NCI-H460 (cell line): Measurements from ENCODE around the gene TSC22D4. TPM values are rescaled to one million over a fixed set of nuclear protein-coding genes. Genes with fewer than 3 reads are reported as not detected.

Experiments
- DNase-seq: peaks from one replicate; pipeline ENCODE4 v3.0.0-alpha.2; 2016; ENCODE audit warnings: low read depth; ENCODE audit errors: extremely low read depth
- total RNA-seq: library from RNA; depleted of rRNA; stranded (reverse); fragments of >200 nt; shearing (Covaris generic); gene quantifications from 2 replicates; pipeline ENCODE4 v1.2.3, GENCODE V29; 2014; rRNA removed

Gene TSC22D4
- total RNA-seq, 1 experiment from 2014 or later: 28.2 TPM

DNA sequence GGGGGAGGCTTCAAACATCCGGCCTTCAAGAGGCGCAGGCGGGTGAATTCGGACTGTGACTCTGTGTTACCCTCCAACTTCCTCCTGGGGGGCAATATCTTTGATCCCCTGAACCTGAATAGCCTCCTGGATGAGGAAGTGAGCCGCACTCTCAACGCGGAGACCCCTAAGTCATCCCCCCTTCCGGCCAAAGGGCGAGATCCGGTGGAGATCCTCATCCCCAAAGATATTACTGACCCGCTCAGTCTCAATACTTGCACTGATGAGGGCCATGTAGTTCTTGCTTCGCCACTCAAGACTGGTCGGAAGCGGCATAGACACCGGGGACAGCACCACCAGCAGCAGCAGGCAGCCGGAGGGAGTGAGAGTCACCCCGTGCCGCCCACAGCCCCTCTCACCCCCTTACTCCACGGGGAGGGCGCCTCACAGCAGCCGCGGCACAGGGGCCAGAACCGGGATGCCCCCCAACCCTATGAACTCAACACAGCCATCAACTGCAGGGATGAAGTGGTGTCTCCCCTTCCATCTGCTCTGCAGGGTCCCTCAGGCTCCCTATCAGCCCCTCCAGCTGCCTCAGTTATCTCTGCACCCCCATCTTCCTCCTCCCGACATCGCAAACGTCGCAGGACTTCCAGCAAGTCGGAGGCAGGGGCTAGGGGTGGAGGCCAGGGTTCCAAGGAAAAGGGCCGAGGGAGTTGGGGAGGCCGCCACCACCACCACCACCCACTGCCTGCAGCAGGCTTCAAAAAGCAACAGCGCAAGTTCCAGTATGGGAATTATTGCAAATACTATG lies 48.3 kb downstream of the TSC22D4 start:
- DNase-seq: no peak

DNA sequence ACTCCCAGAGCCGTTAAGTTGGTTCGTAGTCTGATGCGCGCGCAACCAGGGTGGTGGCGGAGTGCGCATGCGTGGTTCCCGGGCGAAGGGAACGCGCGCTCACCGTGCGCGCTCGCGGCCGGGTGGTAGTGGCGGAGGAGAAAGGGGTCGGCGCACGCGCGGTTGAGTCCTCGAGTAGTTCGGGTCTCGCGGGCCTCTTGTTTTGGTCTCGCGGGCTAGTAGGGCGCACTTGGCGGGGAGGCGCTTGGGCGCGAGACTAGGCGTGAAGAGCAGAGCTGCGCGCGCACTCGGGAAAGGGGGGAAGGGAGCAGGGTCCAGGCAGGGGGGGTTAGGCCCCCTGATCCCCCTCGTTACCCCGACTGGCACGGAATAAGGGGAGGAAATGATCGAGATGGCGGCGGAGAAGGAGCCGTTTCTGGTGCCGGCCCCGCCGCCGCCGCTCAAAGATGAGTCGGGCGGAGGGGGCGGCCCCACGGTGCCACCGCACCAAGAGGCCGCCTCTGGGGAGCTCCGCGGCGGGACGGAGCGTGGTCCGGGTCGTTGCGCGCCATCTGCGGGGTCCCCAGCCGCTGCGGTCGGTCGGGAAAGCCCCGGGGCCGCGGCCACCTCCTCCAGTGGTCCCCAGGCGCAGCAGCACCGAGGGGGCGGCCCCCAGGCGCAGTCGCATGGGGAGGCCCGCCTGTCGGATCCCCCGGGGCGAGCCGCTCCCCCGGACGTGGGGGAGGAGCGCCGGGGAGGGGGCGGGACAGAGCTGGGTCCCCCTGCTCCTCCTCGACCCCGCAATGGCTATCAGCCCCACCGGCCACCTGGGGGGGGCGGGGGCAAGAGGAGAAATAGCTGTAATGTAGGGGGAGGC lies 49.1 kb downstream of the TSC22D4 start, which contains the start of gene MEPCE:
Gene MEPCE, plus strand, starts transcription at position 195 of the 856 bp plus-strand sequence. Its CDS starts 188 bp downstream, at position 383.
- DNase-seq: peak; percentile 95

DNA sequence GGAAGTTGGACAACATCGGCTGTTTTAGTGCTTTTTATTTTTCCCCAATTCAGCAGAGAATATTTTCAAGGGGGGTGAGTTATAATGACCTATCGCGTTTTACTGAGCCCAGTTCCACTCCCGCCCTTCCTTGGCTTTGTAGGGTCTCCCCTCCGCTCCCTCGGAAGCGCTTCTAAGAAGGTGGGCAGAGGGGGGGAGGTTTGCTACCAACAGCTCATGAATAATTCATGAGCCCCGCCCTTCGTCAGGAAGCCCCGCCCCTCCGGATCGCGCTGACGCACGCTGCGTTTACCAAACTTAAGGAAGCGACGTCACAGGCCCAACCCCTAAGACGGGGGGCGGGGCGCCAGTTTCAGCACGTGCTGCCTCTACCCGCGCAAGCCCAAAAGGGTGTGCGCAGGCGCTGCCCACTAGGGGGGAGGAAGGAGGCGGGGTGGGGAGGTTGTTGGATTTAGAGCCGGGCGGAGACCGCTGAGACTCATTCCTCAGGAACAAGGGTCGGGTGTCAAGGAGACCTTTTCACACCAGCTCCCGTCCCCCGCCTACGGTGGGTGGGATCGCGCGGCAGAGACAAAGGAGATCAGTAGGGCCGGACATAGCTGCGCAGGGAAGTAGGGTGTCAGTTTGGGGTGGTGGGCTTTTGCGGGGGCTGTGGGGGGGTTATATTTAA lies 49.9 kb downstream of the TSC22D4 start:
- DNase-seq: peak; percentile 100

DNA sequence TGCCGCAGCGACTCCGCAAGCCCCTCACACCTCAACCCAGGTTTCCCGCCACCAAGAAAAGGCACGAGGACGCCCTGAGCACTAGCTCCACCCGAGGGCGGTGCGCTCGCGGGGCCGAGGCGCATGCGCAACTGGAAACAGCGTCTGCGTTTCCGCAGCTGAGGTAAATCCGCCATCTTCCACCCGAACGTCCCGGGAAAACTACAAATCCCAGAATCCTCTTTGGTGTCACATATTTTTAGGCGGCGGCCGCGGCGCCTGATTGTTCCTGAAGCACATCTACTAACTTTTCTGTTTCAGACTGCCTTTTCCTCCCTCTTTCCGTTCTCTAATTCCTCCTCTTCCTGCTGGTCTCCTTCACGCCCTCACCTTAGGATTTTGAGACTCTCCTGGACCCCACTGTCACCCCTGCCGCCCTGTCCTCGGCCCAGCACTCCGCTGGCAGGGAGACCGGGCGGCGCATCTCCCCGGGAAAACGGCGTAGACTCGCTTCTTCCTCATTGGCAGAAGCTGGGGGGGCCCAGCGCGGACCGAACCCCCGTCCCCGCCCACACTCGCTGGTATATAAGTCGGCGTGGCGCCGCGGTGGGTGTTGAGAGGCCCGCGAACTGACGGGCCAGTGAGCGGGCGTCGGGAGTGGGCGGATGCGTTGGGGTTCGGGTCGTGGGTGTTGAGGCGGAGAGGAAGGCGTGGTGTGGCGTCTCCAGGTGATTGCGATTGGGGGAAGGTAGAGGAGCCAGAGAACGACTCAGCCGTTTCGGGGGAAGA lies 50.6 kb downstream of the TSC22D4 start, which contains the start of gene ZCWPW1:
Gene ZCWPW1, minus strand, starts transcription at position 505 of the 768 bp plus-strand sequence. CDS start 8,054 bp downstream, outside the sequence.
- peak; percentile 96 for DNase-seq

DNA sequence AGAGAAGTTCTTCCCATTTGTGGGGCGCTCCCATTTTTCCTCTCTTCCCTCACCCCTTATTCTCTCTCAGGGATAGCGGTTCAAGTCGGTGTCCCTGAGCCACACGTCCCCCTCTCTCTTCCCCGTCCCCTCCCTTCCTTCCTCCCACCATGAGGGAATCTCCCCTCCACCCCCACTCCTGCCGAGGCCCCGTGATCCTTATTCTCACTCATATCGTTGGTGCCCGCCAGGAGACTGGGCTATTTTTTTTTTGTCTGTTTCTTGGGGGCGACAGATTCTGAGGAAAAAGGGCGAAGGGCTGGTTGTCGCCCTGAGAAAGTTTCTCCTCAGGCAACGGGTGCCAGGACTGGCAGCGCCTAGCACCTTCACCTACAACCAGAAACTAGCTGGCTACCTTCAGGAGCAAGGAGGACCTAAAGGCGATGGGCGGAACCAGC lies 51.2 kb downstream of the TSC22D4 start:
- no peak for DNase-seq

DNA sequence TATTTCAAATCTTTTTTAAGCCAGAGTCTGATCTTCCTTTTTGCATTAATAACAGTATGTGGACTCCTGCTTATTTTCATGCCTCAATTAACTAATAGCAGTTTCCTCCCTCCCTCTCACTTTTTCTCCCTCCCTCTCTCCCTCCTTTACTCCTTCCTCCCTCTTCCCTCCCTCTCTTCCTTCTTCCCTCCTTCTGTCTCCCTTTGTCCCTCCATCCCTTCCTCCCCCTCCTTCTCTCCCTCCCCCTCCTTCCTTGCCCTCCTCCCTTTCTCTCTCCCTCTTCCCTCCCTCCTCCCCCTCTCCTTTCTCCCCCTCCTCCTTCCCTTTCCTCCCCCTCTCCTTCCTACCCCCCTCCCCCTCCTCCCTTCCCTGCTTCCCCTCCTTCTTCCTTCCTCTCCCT lies 52.5 kb downstream of the TSC22D4 start:
- DNase-seq: no peak

DNA sequence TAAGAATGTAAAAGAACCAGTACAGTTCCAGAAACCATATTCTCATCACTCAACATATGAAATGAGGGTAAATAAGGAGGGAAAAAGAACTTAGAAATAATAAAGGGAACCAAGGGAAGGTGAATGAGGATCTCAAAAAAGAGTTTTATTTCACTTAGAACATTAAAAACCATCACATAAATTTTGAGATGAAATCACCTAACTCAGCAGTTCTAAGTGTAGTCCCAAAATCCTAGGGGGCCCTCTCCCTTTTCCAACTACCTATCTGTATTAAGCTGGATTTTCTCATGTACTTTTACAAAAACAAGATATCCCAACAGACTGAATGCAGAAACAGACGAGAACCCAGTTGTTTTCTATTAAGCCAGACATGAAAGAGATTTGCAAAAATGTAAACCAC lies 53.7 kb downstream of the TSC22D4 start:
- DNase-seq: no peak

DNA sequence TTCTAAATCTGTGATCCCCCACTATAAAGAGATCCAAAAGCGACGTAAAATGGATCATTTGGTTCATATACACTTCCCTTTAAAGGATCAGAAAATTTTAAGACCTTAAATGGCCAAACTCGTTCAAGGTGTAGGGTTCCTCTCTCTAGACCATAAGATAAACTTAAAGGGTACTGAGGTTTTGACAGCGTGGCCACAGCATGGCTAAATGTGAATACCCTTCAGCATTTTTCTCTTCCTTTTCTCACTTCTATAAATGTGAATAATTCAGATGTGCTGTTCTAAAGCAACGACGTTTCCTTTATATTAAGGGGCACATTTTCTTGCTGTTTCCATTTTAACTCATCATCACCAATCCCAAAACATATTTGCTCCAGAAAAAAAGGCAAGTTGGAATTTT lies 55.7 kb downstream of the TSC22D4 start:
- DNase-seq: no peak

DNA sequence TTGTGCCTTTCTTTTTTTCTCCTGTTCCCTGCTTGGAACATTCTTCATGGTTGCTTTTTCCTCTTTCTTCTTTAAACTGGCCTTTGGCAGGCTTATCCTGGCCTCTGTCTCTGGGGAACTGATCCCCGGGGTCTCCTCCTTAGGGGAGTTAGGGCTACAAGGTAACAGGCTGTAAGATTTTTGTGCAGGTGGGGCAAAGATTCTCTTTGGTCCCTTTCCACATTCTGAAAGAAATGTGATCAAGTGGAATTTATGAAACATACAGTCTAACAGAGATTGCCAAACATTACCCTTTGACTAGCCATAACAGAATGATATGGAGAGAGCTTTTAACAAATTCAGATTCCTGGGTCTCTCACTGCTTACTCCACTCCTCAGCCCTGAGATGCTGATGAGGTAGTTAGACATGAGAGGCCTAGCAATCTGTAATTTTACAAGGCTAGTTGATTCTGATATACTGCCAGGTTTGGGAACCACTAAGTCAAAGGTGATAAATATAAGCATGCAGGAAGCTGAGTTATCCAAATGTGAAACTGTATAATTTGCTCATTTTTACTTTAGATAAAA lies 59.3 kb downstream of the TSC22D4 start:
- DNase-seq: no peak

DNA sequence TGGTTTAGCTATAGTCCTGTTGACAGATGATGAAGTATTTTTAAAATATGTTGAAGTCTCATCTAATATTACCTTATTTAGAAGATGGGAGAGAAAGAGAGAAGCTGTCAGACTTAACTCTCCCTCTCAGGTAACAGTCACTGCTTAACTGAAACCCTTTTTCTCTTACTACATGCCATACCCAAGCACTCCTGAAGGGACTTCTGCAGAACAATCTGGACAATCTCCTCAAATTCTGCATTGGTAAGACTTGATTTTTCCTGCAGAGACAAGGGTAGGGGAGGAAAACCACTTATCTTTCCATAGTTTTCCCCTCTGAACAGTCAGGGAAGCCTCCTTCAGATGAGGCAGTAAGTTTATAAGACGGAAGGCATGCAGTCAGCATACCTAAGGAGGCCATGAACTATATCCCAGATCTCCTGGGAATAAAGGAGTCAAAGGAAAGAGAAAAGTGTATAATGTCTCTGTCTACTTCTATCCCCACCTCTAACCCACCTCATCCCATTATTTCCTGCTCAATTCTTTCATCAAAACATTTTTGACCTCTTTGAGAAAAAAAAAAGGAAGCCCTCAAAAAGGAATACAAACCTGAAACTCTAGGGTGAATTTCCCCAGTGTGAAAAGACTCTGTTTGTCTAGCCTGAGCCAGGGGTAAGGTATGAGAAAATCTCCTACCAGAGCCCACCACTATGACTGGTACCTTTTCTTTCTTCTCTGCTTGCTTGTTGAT lies 59.9 kb downstream of the TSC22D4 start:
- no peak for DNase-seq

Other genes starting within 250 kb of the TSC22D4 start
- gene SPDYE3, start 171.5 kb downstream of the TSC22D4 start, total RNA-seq: not detected in 2 replicates
- gene PILRB, start 121.1 kb downstream of the TSC22D4 start, total RNA-seq: 19.9 and 22.5 TPM in 2 replicates
- 0.40 and 0.57 TPM in 2 replicates for gene PILRA, start 105.7 kb downstream of the TSC22D4 start, total RNA-seq
- gene ZCWPW1, start 50.5 kb downstream of the TSC22D4 start, total RNA-seq: 0.75 and 1.8 TPM in 2 replicates
- gene MEPCE, start 49.4 kb downstream of the TSC22D4 start, total RNA-seq: 30.9 and 33.1 TPM in 2 replicates
- gene PPP1R35, start 42.7 kb downstream of the TSC22D4 start, total RNA-seq: 74.0 and 85.1 TPM in 2 replicates
- 0.27 and 0.43 TPM in 2 replicates for gene SPACDR, start 15.0 kb downstream of the TSC22D4 start, total RNA-seq
- gene NYAP1, start 4.7 kb upstream of the TSC22D4 start, total RNA-seq: 0.47 and 1.2 TPM in 2 replicates
- gene AGFG2, start 60.0 kb upstream of the TSC22D4 start, total RNA-seq: 3.9 and 4.1 TPM in 2 replicates
- gene SAP25, start 94.7 kb upstream of the TSC22D4 start, total RNA-seq: 0.52 TPM in 1 of 2 replicates, not detected in the other
- gene LRCH4, start 106.9 kb upstream of the TSC22D4 start, total RNA-seq: 11.0 and 11.1 TPM in 2 replicates
- 0.69 and 1.3 TPM in 2 replicates for gene FBXO24, start 107.1 kb upstream of the TSC22D4 start, total RNA-seq
- gene PCOLCE, start 123.1 kb upstream of the TSC22D4 start, total RNA-seq: 1.6 and 2.5 TPM in 2 replicates
- gene MOSPD3, start 133.3 kb upstream of the TSC22D4 start, total RNA-seq: 7.2 and 7.3 TPM in 2 replicates
- 1.4 and 3.8 TPM in 2 replicates for gene TFR2, start 162.3 kb upstream of the TSC22D4 start, total RNA-seq
- not detected in 2 replicates for gene ACTL6B, start 177.2 kb upstream of the TSC22D4 start, total RNA-seq
- gene GNB2, start 194.5 kb upstream of the TSC22D4 start, total RNA-seq: 88.0 and 96.4 TPM in 2 replicates
- gene GIGYF1, start 215.0 kb upstream of the TSC22D4 start, total RNA-seq: 15.7 and 17.2 TPM in 2 replicates
- gene POP7, start 226.9 kb upstream of the TSC22D4 start, total RNA-seq: 45.7 and 50.1 TPM in 2 replicates
- gene EPO, start 241.3 kb upstream of the TSC22D4 start, total RNA-seq: not detected in 2 replicates